ENCODE data around the gene PPY.
A peak's percentile ranks its signal among the peaks of the same experiment; 100 is the strongest.
"Not testable (repeated sequence)": the region's sequence is repeated elsewhere in the genome, so short reads cannot be mapped to it uniquely, and the experiment has no call there.

Gene PPY

GRCh38 chr17:43962479-43962878 is 20.2 kb upstream of the PPY start:
- no peak for DNase-seq

- no peak for DNase-seq
Observed at GRCh38 chr17:43961954-43962353, 19.7 kb upstream of the PPY start.

DNA sequence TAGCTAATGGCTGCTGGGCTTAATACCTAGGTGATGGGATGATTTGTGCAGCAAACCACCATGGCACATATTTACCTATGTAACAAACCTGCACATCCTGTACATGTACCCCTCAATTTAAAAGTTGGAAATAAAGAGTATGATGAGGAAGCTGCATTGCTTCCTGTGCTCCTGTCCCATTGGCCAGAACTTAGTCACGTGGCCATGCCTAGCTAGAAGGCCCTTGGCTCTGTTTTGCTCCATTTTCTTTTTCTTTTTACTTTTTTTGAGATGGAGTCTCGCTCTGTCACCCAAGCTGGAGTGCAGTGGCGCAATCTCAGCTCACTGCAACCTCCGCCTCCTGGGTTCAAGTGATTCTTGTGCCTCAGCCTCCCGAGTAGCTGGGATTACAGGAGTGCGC is 19.0 kb upstream of the PPY start:
- not testable (repeated sequence) for DNase-seq

DNA sequence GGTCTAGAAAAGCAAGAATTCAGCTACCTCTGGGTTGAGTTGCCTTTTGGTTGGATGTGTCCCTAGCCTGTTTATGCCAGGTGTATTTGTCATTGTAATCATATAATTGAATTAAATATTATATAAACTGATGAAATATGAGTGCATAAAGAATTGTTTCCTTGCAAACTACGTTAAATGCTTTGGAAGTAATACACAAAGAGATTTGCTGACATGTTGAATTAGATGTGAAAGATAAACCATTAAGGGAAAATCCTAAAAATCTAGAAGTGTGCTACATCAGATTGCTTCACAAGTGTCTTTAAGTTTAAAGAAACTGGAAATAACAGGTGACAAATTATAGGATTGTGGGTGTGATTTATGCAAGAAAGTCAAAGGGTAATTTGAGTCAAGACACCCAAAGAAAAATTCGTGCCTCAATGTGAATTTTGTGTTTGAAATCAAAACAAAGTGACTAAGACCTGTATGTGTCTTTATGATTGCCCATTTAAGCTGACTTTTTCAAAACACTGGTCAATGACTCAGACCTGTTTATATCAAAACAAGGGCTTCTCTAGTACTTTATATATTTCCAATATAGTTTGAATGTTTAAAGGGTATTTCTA is 16.6 kb upstream of the PPY start:
- DNase-seq: no peak

DNA sequence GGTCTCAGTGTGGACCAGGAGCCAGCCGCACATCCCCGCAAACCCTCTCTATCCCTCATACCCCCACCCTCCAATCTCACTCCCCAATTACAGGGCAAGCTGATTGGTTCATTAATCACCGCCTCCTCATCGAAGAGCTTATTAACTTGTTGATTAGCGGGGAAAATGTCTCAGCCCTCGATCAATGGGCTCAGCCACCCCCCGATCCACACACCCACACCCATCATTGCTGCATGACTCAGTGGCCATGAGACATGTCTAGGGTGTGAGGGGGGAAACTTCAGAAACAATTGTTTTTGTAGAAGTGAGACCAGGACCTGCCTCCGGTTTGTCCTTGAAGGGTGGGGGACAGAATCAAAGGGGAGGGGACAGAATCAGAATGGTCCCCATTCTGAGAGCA is 13.9 kb upstream of the PPY start:
- DNase-seq: no peak

GRCh38 chr17:43953746-43954145 is 11.5 kb upstream of the PPY start, which contains the start of gene PYY:
Gene PYY, minus strand, starts transcription at chr17:43953940. Its CDS starts 457 bp downstream, at chr17:43953483.
- no peak for DNase-seq

DNA sequence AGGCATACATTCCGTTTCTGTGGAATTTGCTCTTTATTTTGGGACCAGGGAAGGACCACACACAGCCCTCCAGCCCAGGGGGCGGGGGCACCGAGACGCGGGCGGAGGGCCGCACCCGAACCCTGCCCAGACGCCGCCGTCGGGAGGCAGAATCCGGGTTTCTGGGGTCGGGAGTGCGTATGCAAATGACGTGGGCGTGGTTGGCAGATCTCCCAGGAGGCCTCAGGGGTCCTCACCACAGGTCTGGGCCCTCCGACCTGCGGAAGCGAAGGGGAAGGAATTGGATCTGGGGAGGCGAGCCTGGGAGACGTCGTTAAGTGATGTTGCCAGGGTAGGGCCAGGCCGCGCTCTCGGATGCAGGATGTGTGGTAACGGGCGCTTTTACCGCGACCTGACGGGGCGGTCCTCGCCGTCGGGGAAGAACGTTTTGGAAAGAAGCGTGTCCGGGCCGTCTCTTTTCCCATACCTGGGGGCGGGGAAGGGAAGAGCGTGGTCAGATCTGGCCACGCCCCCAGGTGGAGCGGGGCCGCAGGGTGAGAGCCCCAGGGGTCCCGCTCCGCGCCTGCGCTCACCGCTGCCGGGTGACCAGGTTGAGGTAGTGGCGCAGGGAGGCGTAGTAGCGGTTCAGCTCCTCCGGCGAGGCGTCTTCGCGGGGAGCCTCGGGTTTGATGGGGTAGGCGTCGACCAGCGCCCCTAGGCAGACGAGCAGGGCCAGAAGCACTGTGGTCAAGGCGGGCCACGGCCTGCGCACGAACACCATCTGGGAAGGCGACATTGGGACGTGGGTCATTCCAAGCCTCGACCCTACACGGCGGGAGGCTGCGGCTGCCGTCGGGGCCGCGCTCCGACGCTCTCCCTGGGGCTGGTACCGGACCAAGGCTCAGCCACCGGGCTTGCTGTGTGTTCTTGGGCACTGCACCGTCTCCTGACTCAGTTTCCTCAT is 10.7 kb upstream of the PPY start:
- DNase-seq: no peak

- no peak for DNase-seq
Observed at GRCh38 chr17:43952351-43952723, 10.1 kb upstream of the PPY start.

DNA sequence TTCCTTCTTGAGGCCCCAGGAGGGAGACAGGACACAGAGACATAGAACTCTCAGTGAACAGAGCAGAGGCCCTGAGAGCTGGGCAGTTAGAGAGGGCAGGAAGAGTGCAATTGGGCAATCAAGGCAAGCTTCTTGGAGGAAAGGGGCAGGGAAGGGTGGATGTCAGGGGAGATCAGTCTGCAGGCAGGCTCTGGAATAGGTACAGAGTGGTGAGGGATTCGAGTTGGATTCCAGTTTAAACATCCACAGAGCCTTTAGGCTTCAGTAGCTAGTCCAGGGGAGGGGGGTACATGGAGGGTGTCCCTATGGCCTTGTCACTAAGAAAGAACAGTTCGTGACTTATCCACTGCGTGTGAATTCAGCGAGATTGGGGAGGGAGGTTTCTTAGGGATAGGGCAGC is 9.5 kb upstream of the PPY start:
- DNase-seq: no peak

DNA sequence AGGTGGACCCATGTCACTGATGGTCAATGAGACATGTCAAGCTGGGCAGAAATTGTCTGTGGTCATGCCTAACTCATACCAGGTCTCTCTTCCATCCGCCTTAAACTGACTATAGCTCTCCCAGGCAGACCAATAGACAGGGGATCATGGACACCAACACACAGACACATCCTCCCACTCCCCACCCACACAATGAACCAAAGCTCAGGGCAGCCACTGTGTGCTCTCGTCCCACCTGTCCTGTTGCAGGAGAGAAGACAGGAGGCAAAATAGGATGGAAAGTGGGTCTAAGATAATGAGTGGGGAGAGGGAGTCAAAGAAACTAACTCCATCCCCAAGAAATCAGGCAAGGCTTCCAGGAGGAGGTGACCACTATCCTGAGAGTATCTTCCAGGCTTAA is 8.3 kb upstream of the PPY start:
- no peak for DNase-seq

- DNase-seq: no peak
Observed at GRCh38 chr17:43949781-43950180, 7.5 kb upstream of the PPY start.

- DNase-seq: no peak
Observed at GRCh38 chr17:43946781-43947180, 4.5 kb upstream of the PPY start.

DNA sequence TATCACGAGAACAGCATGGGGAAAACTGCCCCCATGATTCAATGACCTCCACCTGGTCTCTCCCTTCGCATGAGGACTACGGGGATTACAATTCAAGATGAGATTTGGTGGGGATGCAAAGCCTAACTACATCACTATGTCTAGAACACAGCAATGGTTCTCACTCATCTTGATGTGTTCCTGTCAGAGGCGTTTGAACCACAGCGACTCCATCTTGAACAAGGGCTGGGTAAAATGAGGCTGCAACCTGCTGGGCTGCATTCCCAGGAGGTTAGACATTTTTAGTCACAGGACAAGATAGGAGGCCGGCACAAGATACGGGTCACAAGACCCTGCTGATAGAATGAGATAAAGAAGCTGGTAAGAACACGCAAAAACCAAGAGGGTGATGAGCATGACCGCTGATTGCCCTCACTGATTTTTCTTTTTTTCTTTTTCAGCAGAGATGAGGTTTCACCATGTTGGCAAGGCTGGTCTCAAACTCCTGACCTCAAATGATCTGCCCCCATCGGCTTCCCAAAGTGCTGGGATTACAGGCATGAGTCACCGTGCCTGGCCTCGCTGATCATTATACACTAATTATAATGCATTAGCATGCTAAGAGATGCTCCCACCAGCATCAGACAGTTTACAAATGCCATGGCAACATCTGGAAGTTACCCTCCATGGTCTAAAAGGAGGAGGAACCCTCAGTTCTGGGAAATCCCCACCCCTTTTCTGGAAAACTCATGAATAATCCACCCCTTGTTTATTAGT is 3.0 kb upstream of the PPY start:
- DNase-seq: no peak

DNA sequence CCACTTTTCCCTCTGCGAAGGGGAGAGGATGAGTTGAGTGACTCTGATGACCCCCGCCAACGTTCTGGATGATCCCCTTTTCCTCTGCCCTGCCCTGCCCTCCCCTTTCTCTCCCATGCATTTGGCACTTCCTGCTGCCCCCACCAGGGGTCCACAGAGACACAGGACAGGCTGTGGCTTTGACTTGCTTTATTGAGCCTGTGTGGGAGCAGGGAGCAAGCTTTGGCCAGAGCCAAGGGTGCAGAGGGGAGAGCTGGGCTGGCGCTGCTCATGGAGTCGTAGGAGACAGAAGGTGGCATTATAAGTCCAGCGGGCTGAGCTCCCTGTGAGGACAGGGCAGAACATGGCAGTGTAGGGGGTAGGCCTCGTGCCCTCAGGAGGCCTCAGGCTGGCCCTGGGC is 1.6 kb downstream of the PPY start:
- peak; percentile 17 for DNase-seq

DNA sequence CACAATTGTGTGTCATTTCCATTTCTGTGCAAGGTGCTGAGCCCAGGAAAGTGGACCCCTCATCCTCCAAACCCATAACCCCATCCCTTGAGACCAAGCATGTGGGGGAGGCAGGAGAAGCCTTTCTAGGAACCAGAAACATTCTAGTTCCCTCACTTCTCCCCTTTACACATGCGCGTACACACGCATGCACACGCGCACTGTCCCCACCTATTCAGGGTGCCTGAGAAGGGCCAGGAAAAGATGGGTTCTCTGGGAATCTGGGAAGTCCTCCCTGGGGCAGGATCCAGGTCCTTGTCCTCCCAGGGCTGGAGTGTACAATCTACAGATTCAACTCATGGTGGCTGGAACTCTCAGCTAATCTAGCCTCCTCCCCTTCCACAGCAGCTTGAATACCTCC is 2.4 kb downstream of the PPY start:
- DNase-seq: no peak

- not testable (repeated sequence) for DNase-seq
Observed at GRCh38 chr17:43939452-43939851, 2.8 kb downstream of the PPY start.

GRCh38 chr17:43938838-43939182 is 3.5 kb downstream of the PPY start:
- no peak for DNase-seq

- DNase-seq: no peak
Observed at GRCh38 chr17:43936434-43936833, 5.8 kb downstream of the PPY start.

DNA sequence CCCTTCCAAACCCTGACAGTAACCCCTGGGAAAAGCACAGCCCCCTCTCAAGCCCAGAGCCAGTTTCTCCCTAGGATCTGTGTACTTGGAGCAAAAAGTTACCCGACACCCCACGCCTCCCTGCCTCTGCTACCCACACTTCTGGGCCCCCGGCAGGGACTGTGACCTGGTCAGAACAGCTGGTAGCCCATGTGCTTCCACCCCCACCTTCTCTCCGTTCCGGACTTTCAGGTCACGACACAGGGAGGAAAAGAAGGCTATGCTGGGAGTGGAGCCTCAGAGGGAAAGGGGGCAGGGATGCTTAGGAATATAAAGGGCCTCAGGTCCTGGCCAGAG is 6.4 kb downstream of the PPY start:
- no peak for DNase-seq

DNA sequence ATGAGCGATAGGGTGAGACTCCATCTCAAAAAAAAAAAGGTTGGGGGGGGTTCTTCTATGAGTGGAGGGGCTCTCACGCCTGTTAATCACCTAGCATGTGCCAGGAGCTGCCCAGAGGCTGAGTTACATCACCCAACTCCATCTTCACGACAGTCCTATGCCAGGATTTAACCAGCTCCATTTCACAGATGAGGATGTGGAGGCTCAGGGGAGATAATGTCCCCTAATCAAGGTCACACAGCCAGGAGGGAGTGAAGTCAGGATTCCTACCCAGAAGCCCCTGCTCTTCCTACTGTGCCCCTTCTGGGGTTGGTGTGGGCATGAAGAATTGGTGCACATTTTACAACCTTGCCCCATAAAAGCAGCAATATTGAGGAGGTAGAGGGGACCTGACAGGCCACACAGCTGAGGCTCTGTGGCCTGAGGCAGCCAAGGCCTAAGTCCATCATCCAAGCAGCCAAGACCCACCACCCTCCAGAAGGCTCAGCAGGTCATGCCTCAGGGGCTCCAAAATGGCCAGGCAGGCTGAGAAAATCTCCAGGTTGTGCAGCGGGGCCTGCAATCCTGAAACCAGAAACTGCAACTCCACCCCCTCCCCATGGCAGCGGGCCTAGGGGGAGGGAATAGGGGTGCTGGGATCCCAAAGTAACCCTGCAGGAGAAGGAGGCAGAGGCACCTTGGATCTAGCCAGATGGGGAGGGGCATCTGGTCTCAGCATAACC is 6.9 kb downstream of the PPY start:
- no peak for DNase-seq

DNA sequence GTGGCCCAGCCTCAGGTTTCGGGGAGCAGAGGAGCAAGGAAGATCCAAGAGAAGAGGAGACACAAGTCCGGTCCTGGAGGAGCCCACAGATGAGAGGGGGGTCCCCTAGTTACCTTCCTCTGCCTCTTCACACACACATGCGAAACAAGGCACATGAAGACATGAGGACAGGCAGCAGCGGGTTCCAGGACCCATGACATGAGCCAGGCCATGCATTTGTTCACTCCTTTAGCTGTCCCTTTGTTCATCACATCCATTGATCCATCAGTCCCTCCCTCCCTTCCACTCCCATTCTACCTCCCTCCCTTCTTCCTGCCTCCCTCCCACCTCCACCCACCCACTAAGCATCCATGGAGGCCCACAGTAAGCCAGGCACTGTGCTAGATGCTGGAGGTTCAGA is 9.4 kb downstream of the PPY start:
- DNase-seq: no peak

DNA sequence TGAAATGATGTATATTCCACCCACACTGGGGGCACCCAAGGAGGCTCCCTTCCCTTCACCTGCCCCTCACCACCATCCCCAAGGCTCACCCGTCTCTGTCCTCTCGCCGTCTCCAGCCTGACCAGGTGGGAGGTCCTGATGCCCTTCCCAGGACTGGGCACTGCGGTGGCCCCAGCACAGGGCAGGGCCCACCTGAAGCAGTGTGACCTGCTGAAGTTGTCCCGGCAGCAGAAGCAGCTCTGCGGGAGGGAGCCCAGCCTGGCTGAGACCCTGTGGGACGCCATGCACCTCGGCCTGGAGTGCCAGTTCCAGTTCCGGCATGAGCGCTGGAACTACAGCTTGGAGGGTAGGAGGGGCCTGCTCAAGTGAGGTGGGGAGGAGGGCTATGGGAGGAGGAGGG is 9.9 kb downstream of the PPY start:
- no peak for DNase-seq

DNA sequence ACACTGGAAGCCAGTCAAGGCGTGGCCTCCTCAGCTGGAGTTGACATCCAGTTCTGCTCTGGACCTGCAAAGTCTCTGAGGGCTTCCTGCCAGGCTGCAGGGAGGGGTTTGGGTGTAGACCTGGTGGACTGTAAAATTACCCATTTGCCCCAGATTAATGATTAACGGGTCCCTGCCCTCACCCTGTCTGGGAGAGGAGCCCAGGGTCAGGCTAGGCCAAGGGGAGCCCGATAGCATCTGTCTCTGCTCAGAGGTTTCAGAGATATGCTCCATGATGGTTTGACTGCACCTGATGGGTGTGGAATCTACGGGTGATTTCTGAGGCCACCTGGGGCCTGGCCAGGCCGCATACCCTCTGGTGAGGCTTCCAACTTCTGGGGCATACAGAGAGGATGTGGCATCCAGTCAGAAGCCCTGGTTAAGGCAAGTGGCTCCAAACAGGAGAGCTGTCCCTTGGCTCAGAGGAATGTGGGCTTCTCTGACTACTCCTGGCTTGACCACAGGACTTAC is 11.2 kb downstream of the PPY start:
- DNase-seq: no peak
